ENCODE measurements around the gene UBE3C.
"Not testable (repeated sequence)": the region's sequence is repeated elsewhere in the genome, so short reads cannot be mapped to it uniquely, and the experiment has no call there.

Gene UBE3C

DNA sequence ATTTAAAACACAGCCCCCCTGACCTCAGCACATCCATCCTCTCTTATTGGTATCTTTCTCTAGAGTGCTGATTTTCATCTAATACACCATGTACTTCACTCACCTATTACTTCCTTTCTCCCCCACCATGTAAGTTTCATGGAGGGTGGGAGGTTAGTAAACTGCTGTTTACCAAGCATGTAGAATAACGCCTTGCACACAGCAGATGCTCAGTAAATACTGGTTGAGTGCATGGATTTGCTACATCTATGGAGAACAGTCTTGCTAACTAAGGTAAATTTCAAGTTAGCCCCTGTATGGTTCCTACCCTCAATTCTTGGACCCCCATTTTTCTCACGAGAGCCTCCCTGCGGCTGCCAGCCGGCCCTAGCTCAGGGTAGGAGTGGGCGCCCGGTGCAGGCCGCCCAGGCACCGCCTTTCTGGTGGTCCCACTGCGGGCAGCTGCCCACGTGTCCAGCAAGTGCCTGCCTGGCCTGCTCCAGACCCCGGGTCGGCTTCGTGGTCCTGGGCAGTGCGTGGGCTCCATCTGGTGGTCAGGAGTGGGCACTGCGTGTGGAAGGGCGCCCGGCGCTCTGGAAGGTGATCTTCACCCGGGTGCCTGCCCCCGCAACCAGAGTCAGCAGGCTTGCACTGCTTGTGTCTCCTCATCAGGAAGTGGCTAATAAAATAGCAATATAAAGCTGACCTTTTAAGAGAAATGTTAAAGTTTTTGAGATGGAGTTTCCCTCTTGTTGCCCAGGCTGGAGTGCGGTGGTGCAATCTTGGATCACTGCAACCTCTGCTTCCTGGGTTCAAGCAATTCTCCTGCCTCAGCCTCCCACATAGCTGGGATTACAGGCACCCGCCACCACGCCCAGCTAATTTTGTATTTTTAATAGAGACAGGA lies 134.7 kb downstream of the UBE3C start:
- peak; percentile 66 for DNase-seq

DNA sequence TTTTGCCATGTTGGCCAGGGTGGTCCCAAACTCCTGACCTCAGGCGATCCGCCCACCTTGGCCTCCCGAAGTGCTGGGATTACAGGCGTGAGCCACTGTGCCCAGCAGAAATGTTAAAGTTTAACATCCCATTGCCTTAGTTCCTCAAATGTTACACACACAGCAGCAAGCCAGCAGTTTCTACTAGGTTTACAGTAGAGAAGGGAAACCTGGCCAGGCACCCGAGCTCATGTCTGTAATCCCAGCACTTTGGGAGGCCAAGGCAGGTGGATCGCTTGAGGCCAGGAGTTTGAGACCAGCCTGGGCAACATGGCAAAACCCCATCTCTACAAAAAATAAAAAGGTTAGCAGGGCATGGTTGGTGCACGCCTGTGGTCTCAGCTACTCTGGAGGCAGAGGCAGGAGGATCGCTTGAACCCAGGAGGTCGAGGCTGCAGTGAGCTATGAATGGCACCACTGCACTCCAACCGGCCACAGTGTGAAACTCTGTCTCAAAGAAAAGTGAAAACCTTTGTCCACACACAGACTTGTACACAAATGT lies 135.4 kb downstream of the UBE3C start:
- DNase-seq = not testable (repeated sequence)

- no peak for DNase-seq
Measured at GRCh38 chr7:157274991-157275427, 136.3 kb downstream of the UBE3C start.

- DNase-seq = no peak
Measured at GRCh38 chr7:157276091-157276561, 137.4 kb downstream of the UBE3C start.

DNA sequence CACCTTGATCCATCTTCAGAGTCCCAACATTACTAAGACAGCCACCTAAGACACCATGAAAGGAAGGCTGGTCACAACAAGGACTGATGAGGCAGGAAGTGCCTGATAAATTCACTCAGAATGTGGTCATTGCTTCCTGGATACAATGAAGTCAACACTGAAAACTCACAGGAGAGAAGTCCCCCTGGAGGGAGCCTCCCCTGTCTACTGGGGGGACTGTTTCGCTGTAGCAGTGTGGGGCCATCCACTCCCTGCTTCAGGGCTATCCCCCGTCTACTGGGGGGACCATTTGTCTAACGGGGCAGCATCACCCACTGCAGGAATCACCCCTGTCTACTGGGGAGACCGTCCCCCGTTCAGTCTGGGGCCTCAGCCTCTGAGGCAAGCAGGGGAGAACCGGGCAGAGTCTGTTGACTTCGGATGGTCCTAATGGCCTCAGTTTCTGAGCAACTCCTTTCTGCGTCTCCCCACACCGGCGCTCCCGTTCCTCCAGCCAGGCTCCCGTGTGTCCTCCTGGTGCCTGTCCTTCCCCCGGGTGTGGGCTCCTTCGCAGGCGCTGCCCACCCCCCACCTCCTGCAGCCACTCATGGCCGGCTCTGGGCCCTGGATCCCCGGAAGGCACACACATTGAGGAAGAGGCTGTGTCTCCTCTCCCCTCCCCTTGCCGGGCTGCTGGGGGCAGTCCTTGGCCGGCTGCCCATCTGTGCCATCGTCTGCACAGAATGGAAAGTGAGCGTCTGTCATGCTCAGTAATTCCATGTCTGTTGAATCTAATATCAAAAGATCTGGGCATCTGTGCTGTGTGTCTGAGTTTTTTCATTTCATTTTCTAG lies 138.2 kb downstream of the UBE3C start:
- peak; percentile 75 for DNase-seq

- DNase-seq = not testable (repeated sequence)
Measured at GRCh38 chr7:157277568-157277967, 138.8 kb downstream of the UBE3C start.

DNA sequence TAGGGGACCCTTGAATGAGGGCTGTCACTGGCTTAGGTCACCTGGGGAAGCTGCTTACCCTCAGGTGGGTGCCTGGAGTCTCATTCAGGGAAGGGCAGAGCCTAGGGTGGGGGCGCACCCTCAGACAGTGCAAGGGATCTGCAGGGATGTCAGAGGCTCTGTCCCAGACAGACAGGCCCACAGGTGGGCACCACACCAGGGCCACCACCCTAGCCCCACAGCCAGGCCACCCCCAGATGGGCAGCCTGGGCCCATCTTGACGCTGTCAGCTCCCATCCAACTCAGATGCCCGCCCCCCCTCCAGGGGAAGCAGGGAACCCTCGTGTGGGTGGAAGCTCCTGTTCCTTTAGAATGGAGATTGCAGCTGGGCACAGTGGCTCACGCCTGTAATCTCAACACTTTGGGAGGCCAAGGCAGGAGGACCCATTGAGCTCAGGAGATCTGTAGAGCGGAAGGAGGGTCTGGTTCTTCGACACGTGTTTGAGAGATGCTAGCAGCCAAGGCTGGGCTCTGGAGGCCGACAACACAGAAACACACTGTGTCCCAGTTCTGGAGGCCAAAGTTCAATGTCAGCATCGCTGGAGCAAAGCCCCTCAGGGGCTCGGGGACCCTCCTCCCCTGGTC lies 139.6 kb downstream of the UBE3C start:
- DNase-seq = no peak

DNA sequence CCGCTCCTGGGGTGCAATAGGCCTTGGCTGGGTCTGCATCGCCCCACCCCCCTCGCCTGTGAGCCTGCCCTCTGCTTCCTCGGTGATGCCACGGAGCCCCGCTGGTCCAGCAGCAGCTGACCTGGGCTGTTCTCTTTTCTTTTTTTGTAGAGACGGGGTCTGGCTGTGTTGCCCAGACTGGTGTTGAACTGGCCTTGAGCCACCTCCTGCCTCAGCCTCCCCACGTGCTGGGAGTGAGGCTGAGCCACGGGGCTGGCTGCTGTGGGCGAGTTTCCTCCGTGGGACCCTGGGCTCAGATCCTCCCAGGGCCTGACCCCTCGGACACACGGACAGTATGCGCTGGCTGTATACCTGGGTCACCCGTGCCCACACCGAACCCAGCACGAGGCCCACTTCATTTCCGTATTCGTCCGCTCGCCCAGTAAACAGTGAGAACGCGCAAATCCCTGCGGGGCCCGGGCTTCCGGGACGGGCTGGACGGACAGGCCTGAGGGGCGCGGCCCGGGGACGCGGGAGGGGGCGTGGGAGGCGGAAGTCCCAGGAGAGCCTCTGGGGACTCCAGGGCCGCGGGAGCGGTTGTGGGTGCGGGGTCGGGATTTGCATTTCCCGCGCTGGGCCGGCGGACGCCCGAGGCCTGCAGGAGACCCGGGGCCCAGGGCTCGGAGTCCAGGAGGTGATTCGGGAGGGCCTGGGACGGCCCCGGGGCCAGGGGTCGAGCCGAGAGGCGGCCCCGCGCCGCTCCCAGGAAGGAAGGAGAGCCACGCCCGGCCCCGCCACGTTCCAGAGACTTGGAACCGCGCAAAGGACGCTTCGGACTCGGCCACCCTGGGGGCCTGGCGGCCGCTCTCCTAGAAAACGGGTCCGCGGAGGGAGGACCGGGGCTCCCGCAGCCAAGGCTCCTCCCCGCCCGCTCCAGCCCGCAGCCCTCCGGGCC lies 140.3 kb downstream of the UBE3C start:
- DNase-seq = peak; percentile 20

DNA sequence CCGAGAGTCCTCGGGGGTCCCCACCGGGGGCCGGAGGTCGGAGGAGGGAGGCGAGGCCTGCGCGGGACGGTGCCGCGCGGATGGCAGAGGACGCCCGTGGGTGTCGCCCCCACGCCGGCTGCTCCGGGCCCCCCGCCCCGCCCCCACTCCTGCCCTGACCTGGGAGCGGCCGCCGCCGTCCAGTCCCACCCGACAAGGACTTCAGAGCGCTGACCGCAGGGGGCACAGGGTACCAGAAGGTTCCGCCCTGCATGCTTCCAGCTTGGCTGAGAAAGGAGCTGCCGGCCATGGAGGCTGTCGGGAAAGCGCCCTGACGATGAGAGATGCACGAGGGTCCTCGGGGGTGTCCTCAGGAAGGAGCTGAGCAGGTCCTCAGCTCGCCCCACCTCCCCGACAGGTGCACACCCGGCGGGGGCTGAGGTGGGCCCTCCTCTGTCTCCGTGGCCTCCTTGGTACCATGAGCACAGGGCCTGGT lies 141.1 kb downstream of the UBE3C start:
- DNase-seq = no peak

DNA sequence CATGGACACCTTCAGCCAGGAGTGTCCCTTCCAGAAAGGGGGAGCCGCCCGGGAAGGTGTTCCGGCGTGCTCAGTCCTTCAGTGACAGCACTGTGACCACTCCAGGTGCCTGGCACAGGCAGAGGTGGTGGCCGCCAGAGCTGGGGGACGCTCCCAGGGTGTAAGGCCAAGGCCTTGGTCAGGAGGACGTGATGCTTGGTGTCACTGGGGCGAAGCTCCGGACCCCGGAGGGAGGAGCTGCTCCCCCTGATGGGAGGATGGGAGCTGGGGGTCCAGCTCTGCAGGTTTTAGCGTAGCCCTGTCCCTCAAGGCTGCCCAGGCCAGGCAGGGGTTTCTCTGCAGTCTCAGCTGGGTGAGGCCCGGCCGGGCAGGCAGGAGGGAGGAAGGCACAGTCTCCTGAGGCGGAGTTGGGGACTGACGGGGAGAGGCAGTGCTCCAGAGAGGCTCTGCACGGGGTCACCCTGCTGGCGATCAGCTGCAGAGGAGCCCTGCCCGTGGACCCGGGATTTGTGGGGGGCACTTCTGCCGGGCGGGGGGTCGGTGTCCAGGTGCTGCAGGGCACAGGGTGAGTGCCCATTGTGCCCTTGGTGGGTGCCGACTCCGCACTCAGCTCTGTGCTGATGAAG lies 141.6 kb downstream of the UBE3C start:
- no peak for DNase-seq

GRCh38 chr7:157281221-157281998 lies 142.7 kb downstream of the UBE3C start:
- DNase-seq = no peak

DNA sequence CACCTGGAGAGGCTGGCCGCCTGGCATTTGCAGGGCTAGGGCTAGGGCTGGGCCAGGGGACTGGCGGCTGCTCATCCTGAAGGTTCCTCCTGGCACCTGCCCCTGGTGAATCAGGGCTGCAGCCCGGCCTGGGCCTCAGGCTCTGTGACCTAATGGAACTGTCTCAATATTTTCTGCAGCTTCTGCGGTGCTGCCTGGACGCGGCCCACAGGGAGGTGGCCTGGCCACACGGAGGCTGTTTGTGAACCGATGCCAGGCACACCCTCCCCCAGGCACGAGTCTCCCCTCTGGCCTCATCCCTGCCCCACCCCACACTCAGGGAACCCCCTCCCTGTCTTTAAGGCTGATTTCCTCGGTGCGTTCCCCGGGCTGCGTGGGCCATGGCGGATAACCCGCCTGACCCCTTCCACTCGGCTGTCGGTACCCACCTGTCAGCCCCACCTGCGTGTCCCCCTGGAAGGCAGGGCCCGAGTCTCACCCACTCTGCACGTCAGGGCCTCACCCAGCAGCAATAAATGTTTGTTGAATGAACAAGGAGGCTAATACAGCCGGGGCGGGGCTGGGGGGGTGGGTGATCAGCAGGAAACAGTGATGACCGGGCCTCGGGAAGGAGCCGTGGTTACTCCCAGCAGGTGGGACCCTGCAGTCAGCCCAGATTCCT lies 143.5 kb downstream of the UBE3C start:
- DNase-seq = no peak

- no peak for DNase-seq
Measured at GRCh38 chr7:157284229-157285014, 145.7 kb downstream of the UBE3C start.

DNA sequence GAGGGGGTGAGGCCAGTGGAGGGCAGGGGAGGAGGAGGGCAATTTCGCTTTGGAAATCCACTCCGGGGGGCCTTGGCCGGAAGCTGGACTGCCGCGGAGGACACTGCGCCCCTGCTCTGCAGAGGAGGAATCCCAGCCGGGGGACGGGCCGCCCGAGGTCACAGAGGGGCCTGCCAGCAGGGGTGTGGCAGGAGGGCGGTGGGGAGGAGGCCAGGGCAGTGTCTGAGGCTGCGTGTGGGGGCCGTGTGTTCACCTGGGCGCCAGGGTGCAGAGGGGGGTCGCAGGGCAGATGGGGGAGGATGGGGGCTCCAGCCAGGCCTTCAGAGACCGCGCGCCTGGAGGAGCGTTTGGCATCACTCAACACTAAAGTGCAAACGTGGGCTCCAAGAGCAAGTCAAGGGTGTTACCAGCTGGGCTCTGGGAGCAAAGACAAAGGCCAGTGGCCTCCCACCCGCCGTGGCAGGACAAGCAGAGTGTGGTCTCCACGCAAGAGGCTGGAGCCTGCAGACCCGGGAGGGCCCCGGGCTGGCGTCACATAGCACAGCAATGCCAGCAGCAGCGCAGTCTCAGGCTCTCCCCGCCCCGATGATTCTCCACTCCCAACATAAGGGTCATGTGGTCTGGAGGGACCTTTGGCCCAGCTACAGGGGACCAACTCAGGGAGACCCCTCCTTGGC lies 152.8 kb downstream of the UBE3C start:
- DNase-seq = no peak

GRCh38 chr7:157292258-157292657 lies 153.5 kb downstream of the UBE3C start:
- no peak for DNase-seq

DNA sequence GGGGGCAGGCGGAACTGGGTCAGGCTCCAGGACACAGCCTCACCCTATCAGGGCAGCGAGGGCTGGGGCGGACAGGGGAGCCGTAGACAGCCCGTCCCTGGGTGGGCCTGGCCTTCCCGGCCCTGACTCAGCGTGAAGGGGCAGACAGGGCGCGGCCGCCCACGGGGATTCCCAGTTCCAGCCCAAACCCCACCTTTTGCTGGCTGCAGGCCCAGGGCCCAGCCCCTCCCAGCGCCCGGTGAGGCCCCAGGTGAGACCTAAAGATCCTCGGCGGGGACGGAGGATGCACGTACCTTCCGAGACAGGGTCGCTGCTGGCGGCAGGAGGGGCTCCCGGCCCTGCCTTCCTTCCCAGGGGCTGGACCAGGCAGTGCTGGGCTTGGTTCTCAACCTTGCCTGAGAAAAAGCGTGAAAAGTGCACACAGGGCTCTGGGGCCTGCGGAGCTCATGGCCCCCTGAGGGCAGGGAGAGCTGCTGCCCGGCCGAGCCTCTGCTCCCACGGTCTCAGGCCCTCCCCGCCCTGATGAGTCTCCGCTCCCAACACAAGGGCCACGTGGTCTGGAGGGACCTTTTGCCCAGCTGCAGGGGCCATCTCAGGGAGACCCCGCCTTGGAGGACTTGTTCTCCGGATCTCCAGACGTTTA lies 154.2 kb downstream of the UBE3C start:
- no peak for DNase-seq

DNA sequence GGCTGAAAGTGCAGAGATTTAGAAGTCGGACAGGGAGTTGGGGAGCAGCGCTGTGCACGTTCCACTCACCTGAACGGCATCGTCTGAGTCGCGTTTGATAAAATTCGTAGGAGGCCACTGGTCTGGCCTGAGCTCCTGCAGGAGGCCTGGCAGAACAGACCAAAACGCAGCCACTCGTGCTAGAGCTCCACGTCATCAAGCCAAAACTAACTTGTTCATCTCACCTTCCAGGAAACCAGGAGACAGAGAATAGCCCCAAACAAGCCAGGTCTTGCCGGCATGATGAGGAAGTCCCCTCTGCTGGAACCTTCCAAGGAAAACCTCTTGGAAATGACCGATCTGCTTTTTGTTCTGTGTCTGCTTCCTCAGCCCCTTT lies 154.7 kb downstream of the UBE3C start:
- DNase-seq = no peak

DNA sequence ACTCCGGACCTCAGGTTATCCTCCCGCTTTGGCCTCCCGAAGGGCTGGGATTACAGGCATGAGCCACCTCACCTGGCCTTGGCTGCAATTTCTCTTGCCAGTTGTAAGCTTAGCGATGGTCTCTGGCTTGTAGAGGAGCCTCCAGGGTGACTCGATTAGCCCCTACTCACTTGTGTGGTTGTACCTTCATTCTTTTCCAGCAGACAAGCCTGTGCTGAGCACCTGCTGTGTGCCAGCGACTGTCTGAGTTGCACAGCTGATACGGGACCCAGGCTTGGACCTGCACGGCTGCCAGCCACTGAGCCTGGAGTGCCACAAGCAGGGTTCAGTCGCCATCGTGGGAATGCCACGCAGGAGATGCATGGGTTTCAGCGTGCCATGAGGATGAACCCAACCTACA lies 156.0 kb downstream of the UBE3C start:
- no peak for DNase-seq

Data from fibroblast of skin of back (primary cell).